Body of pancreas (tissue), 4 donors: ENCODE measurements around the gene LDHAL6A.

ENCODE experiments used
- CTCF ChIP-seq, 7 experiments: fragments of 450-650 bp in 4 of 7; fragments of 200-600 bp in 3 of 7; sonication (generic) in 3 of 7; IDR thresholded peaks; one replicate each; pipeline ENCODE4 v1.5.1; 2016 to 2019; ENCODE audit warnings: antibody characterized with exemption in 7 of 7
- POLR2A ChIP-seq, 3 donors: fragments of 450-650 bp; IDR thresholded peaks; one replicate each; pipeline ENCODE4 v1.6.1; 2016; ENCODE audit warnings: antibody characterized with exemption in 3 of 3, mild to moderate bottlenecking in 2 of 3

- TF ChIP-seq CTCF (IDR thresholded peaks at IDR 0.05) (no peak), POLR2A (IDR thresholded peaks at IDR 0.05) (no peak)
Measured at GRCh38 chr11:18493310-18493709, 37.7 kb downstream of the LDHAL6A start.
